Immature natural killer cell (primary cell): ENCODE measurements around the gene ZCCHC13. TPM values are rescaled to one million over a fixed set of nuclear protein-coding genes. Genes with fewer than 3 reads are reported as not detected.
"Not testable (repeated sequence)": the region's sequence is repeated elsewhere in the genome, so short reads cannot be mapped to it uniquely, and the experiment has no call there.

Experiments used
- DNase-seq, 3 donors: peaks; one replicate each; pipeline ENCODE4 v3.0.0; 2022; ENCODE audit warnings: mixed read lengths in 1 of 3
- H3K27ac Mint-ChIP-seq, 6 donors: one replicate each; pipeline ENCODE4 v1.8.0; 2020; ENCODE audit warnings: mixed read lengths in 6 of 6, mild to moderate bottlenecking in 5 of 6, inconsistent platforms in 4 of 6, moderate library complexity in 3 of 6
- H3K27me3 Mint-ChIP-seq, 3 donors: one replicate each; pipeline ENCODE4 v1.8.0; 2020 to 2021; ENCODE audit warnings: low read depth in 3 of 3, mild to moderate bottlenecking in 3 of 3, mixed read lengths in 3 of 3, moderate library complexity in 3 of 3, inconsistent platforms in 1 of 3
- H3K36me3 Mint-ChIP-seq, 3 donors: one replicate each; pipeline ENCODE4 v1.8.0; 2020; ENCODE audit warnings: mixed read lengths in 3 of 3, inconsistent platforms in 2 of 3, mild to moderate bottlenecking in 2 of 3
- H3K4me1 Mint-ChIP-seq, 2 donors: one replicate each; pipeline ENCODE4 v1.8.0; 2020; ENCODE audit warnings: inconsistent platforms in 2 of 2, mild to moderate bottlenecking in 2 of 2, mixed read lengths in 2 of 2, moderate library complexity in 1 of 2
- H3K4me3 Mint-ChIP-seq, 5 donors: one replicate each; pipeline ENCODE4 v1.8.0; 2020; ENCODE audit warnings: mild to moderate bottlenecking in 5 of 5, mixed read lengths in 5 of 5, inconsistent platforms in 3 of 5, moderate library complexity in 3 of 5
- H3K9me3 Mint-ChIP-seq, 6 donors: one replicate each; pipeline ENCODE4 v1.8.0; 2020; ENCODE audit warnings: mild to moderate bottlenecking in 6 of 6, mixed read lengths in 6 of 6, inconsistent platforms in 4 of 6, moderate library complexity in 3 of 6
- polyA plus RNA-seq, 3 donors: library from polyadenylated mRNA; unstranded; fragments of 300-500 nt; fragmentation: Illumina TruSeq; gene quantifications; one replicate each; pipeline ENCODE4 v1.2.3, GENCODE V29; 2021

The ZCCHC13 gene
- polyA plus RNA-seq, result not detected

DNA sequence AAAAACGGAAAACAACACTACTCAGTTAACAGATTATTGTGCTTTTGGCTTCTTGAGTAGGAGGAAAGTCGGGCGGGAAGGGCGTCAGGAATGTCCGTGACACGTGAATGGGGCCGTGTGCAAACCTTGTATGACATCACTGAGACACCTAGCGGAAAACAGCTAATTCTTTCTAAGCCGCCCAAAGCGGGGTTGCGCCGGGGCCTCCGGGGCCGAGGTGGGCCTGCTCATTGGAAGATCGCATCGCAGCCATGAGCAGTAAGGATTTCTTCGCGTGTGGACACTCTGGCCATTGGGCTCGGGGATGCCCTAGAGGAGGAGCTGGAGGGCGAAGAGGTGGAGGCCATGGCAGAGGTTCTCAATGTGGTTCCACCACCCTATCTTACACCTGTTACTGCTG is at the start of gene ZCCHC13:
ZCCHC13 (plus strand) TSS at position 165 of the 400 bp plus-strand sequence; CDS start at position 252, 87 bp downstream.
- DNase-seq, result no peak
- no peak within 1 kb of the TSS for H3K27ac Mint-ChIP-seq
- H3K4me1 Mint-ChIP-seq, result no peaks in the 10 kb centered on the region
- no peaks in the 10 kb centered on the region for H3K36me3 Mint-ChIP-seq
- H3K27me3 Mint-ChIP-seq, result peaks cover 0 to 6% (median 2%) of the 10 kb centered on the region in 3 donors
- no peak within 1 kb of the TSS for H3K4me3 Mint-ChIP-seq
- H3K9me3 Mint-ChIP-seq, result no peaks in the 10 kb centered on the region

DNA sequence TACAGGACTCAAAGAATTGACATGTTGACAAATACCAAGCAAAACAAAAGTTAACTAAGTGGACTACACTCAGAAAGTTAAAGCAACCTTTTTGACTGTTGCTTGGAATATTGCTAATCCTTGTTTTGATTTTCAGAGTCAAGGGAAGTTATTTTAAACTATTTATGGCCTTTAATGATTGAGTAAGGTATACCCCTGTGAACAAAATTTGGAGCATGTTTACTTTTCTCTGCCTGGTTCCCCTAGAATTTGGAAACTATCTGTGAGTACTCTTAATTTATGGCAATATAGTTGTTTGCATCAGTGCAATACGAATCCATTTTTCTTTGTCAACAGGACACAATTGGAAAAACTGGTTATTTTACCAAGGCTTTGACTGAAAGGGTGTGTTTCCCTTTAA is 45.9 kb upstream of the ZCCHC13 start:
- not testable (repeated sequence) for H3K36me3 Mint-ChIP-seq, H3K9me3 Mint-ChIP-seq, DNase-seq, H3K27me3 Mint-ChIP-seq, H3K4me1 Mint-ChIP-seq, H3K4me3 Mint-ChIP-seq, H3K27ac Mint-ChIP-seq

DNA sequence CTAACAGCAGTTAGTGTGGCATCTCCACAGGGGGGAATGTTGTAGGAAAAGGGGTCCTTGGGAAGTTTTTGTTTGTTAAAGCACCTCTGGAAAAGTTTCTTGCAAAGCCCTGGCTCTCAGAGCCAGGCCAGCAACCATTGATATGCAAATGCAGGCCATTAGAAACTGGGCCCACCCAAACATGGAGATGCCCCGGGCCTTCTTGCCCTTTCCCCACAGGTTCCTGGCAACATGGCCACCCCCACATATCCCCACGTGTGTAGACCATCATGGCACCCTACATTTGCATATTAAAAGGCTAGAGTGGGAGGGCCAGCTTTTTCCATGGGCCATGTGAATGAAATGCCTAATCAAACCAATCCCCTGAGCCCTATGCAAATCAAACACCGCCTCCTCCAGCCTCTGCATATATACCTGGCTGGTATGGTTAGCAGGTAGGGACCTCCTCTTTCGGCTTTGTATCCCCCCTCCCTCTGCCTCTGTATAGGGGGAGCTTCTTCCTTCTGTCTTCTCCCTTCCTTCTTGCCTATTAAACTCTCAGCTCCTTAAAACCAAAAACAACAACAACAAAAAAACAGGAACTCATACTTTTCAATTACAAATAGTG is 44.0 kb upstream of the ZCCHC13 start:
- DNase-seq, result no peak
- Mint-ChIP-seq H3K4me3 (no peak overlapping the region), H3K27ac (no peak overlapping the region), H3K27me3 (no peaks in the 10 kb centered on the region), H3K9me3 (no peaks in the 10 kb centered on the region), H3K36me3 (peaks cover 0 to 7% (median 4%) of the 10 kb centered on the region in 3 donors), H3K4me1 (peaks cover 0 to 2% of the 10 kb centered on the region in 2 donors)

DNA sequence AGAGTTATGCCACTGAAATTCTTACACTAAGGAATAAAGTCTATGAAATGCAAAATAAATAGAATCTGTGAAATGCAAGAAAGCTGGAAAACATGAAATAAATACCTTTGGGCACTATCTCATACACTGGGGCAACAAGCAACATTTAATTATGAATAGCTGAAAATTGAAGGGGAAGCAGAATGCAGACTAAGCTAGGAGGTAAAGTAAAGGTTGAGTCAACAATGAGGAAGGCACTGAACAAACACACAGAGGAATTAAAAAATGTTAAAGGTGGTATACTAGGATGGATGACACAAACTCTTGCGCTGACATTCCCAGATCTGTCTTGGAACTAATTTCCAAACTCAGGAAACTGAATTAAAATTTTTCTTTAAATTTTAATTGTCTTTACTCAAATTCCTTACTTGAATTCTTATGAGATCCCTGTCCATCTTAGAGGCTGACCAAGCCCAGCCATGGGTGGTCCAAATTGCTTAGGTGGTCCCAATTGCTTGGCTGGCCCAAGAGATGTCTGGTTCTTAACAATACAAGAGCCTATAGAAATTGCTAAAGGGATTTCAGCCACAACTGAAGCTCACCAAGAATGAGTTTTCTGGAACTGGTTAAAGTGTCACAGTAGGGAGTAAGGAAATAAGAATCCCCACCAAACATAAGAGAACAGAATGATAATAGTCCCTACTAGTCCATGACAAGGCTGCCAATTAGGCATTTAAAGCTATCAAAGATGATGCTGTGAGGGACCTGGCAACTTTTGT is 41.3 kb upstream of the ZCCHC13 start:
- Mint-ChIP-seq H3K4me1 (peaks cover 0 to 2% of the 10 kb centered on the region in 2 donors), H3K4me3 (no peak overlapping the region), H3K9me3 (no peaks in the 10 kb centered on the region), H3K36me3 (peaks cover 0 to 7% (median 4%) of the 10 kb centered on the region in 3 donors), H3K27ac (peak overlapping the region in 1 of 6 donors; percentile 78), H3K27me3 (no peaks in the 10 kb centered on the region)
- DNase-seq, result no peak

DNA sequence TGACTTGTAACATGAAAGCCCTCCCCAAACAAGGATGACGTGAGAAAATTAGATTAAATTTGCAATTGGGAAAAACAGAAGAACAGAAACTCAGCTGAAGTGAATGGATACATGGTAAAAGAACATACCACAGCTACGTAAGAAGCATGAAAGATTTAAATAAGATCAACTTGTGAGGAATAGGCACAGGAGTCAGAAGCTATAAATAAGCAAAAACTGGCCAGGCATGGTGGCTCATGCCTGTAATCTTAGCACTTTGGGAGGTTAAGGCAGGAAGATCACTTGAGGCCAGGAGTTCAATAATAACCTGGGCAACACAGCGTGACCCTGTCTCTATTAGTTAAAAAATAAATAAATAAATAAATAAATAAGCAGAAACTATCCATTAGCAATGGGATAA is 33.6 kb upstream of the ZCCHC13 start:
- Mint-ChIP-seq H3K4me3 (no peak overlapping the region), H3K36me3 (peaks cover 0 to 6% (median 3%) of the 10 kb centered on the region in 3 donors), H3K27ac (no peak overlapping the region), H3K27me3 (peaks cover 0 to 2% (median 2%) of the 10 kb centered on the region in 3 donors), H3K9me3 (no peaks in the 10 kb centered on the region), H3K4me1 (peaks cover 0 to 5% of the 10 kb centered on the region in 2 donors)
- DNase-seq, result no peak

DNA sequence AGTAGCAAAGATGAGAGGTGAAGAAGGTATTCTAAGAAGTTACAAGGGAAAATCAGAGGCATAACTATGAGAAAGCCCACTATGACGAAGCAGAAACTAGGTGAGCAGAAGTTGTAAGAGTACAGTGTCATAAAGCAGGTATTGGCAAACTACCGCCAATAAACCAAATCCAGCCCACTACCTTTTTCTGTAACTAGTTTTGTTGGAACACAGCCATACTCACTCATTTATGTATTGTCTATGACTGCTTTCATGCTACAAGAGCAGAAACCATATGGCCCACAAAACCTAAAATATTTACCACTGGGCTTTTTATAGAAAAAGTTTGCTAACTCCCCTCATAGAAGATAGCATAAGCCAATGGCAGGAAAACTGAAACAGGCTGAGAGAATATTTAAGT is 31.8 kb upstream of the ZCCHC13 start:
- no peaks in the 10 kb centered on the region for H3K9me3 Mint-ChIP-seq
- peaks cover 0 to 5% of the 10 kb centered on the region in 2 donors for H3K4me1 Mint-ChIP-seq
- peak overlapping the region in 1 of 6 donors; percentile 54 for H3K27ac Mint-ChIP-seq
- H3K4me3 Mint-ChIP-seq, result no peak overlapping the region
- DNase-seq, result no peak
- peaks cover 0 to 5% (median 2%) of the 10 kb centered on the region in 3 donors for H3K27me3 Mint-ChIP-seq
- peaks cover 3 to 12% (median 4%) of the 10 kb centered on the region in 3 donors for H3K36me3 Mint-ChIP-seq

DNA sequence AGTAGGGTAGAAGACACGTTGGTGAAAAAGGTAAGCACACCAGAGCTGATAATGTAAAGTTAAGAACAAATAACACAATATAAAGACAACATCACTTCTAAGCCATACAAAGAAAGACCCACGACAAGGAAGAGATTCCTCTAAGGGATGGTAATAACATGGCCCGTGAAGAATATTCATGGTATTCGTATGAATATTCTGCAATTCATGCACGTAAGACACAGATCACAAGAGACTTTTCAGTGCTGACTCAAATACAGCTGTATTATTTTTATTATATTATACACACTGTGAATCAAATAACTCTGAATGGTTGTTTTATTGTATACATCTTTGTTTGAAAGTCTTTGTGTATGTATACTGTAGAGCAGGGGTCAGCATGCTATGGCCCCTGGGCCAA is 29.5 kb upstream of the ZCCHC13 start:
- H3K36me3 Mint-ChIP-seq, result peaks cover 3 to 10% (median 7%) of the 10 kb centered on the region in 3 donors
- H3K9me3 Mint-ChIP-seq, result no peaks in the 10 kb centered on the region
- DNase-seq, result no peak
- H3K27me3 Mint-ChIP-seq, result peaks cover 0 to 3% (median 2%) of the 10 kb centered on the region in 3 donors
- no peak overlapping the region for H3K4me3 Mint-ChIP-seq
- no peak overlapping the region for H3K27ac Mint-ChIP-seq
- no peaks in the 10 kb centered on the region for H3K4me1 Mint-ChIP-seq

DNA sequence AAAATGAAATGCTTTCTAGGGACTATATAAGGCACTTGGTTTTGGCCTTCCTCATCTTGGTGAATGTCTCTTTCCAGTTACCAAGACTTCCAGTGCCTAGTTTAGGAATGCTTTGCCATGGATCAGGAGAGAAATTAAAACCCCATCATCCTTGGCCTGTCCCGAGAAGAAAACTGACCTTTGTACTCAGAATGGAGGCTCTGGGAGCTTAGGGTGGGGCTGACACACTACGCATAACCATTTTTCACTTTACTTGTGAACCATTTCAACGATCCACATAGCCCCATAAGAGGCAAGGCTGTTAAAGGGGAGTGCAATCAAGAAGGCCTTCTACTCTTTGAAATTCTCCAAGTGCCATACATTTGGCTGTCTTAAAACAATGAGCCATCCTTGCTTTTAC is 26.7 kb upstream of the ZCCHC13 start:
- Mint-ChIP-seq H3K36me3 (peaks cover 3 to 14% (median 7%) of the 10 kb centered on the region in 3 donors), H3K27me3 (peaks cover 0 to 3% (median 0%) of the 10 kb centered on the region in 3 donors), H3K4me3 (no peak overlapping the region), H3K9me3 (no peaks in the 10 kb centered on the region), H3K27ac (no peak overlapping the region), H3K4me1 (peaks cover under 1 to 9% of the 10 kb centered on the region in 2 donors)
- DNase-seq, result no peak

DNA sequence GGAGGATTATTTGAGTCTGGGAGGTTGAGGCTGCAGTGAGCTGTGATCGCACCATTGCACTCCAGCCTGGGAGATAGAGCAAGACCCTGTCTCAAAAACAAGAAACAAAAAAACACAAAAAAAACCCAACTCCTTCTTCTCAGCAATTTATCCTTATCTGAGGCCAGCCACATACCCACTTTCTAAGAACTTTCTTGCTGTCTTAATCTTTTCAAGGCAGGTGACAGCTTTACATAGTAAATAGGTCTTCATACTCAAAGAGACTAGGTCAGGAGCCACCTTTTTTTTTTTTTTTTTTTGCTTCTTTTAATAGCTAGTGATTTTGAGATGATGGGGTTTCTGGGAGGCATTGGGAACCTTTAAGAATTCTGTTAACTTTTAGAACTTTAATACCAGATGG is 26.1 kb upstream of the ZCCHC13 start:
- peaks cover 3 to 14% (median 7%) of the 10 kb centered on the region in 3 donors for H3K36me3 Mint-ChIP-seq
- H3K27ac Mint-ChIP-seq, result no peak overlapping the region
- DNase-seq, result no peak
- H3K4me1 Mint-ChIP-seq, result peaks cover 1 to 10% of the 10 kb centered on the region in 2 donors
- no peak overlapping the region for H3K4me3 Mint-ChIP-seq
- H3K27me3 Mint-ChIP-seq, result peaks cover 0 to 3% (median 0%) of the 10 kb centered on the region in 3 donors
- no peaks in the 10 kb centered on the region for H3K9me3 Mint-ChIP-seq

DNA sequence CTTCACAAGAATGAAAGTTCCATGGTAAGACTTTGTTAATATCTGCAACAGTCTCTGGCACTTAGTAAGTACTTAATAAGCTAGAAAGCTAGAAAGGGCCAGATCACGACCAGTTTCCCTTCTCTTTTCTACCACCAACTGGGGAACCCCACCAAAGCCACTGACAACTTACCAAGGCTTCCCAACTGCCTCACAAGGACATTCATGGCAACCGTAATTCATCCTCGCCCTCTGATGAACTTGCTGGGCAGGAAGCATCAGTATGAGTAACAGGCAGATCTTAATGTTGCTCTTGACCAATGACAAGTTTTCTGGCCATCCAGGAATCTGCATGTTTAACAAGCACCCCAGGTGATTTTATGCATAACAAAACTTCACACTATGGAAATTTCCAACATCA is 23.2 kb upstream of the ZCCHC13 start:
- no peaks in the 10 kb centered on the region for H3K9me3 Mint-ChIP-seq
- peaks cover 0 to 4% (median 2%) of the 10 kb centered on the region in 3 donors for H3K27me3 Mint-ChIP-seq
- H3K4me1 Mint-ChIP-seq, result peaks cover 1 to 20% of the 10 kb centered on the region in 2 donors
- H3K27ac Mint-ChIP-seq, result peak overlapping the region in 1 of 6 donors; percentile 35
- DNase-seq, result no peak
- peaks cover under 1 to 14% (median 4%) of the 10 kb centered on the region in 3 donors for H3K36me3 Mint-ChIP-seq
- H3K4me3 Mint-ChIP-seq, result no peak overlapping the region

DNA sequence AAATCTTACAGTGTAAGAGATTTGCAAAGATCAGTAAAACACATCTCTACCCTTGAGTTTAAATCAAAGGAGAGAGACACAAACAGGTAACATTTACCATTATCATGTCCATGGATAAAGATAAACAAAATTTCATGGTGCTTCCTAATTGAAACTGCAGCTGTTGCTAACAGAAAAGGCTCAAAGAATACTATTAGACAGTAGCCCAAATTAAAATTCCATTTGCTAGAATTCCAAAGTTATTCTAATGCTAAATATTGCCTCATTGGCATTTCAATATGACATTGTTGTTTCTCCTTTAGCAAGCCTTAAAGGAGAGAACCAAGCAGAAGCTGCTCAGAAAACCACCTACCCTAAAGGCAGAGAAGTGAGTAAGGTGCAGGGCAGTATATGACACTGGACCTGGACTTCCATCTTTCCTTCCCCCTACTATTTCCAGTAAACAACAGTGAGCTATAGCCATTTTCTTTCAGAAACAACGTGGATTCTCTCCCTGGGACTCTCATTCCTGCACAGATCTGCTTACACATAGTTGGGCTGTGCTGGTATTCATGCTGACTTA is 19.5 kb upstream of the ZCCHC13 start:
- peaks cover 0 to 5% (median 3%) of the 10 kb centered on the region in 3 donors for H3K36me3 Mint-ChIP-seq
- DNase-seq, result no peak
- H3K4me1 Mint-ChIP-seq, result peaks cover 13 to 41% of the 10 kb centered on the region in 2 donors
- no peak overlapping the region for H3K27ac Mint-ChIP-seq
- peaks cover 0 to 5% (median 3%) of the 10 kb centered on the region in 3 donors for H3K27me3 Mint-ChIP-seq
- H3K4me3 Mint-ChIP-seq, result no peak overlapping the region
- no peaks in the 10 kb centered on the region for H3K9me3 Mint-ChIP-seq

DNA sequence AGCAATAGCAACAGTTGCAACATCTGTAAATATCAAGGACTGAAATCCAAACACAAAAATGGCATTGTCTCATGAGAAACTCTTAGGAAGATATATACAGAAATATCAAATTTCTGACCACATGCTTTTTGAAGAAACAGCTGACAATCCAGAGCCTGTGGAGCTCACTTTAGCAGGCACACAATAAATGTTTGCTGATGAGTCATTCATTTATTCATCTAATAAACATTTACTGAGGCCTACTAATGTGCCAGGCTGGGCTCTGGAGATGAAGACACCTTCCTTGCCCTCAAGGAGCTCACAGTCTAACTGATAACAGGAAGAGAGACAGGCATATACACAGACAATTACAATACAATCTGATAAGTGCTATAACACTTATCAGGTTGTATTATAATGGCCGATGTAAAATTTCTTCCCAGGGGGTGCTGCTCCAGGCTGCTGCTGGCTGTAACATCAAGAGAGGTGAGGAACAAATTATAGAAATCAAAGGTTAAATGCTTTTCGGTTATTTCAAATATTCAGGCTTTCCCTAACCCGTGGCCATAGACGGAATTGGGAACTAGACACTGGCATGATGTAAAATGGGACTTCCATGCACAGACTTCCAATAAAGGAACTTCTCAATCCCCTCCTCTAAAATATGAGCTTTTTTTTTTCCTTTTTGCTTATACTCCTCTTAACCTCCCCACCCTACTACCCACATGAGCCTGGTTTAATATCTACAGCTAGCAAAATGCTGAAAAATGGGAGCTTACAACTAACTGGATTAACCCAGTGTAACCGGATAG is 16.8 kb upstream of the ZCCHC13 start:
- peaks cover 2 to 7% (median 3%) of the 10 kb centered on the region in 3 donors for H3K27me3 Mint-ChIP-seq
- no peaks in the 10 kb centered on the region for H3K9me3 Mint-ChIP-seq
- H3K36me3 Mint-ChIP-seq, result peaks cover 0 to 5% (median 0%) of the 10 kb centered on the region in 3 donors
- H3K4me3 Mint-ChIP-seq, result no peak overlapping the region
- H3K4me1 Mint-ChIP-seq, result peaks cover 21 to 52% of the 10 kb centered on the region in 2 donors
- no peak overlapping the region for H3K27ac Mint-ChIP-seq
- no peak for DNase-seq

DNA sequence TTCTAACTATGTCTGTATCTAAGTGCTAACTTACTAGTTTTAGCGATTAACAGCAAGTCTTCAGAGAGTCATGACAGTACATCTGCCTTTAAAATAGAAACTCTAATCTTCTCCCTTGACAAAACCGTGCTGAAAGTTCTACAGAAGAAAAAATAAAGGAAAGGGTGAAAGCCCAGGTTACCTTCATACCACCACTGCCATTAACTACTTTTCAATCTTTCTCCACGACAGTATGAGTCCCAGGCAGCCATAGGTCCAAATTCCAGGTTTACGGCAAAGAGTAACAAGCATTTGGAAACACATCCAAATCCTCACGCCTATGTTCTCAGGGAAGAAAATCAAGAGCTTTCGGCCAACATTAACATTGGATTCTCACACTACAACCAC is 12.4 kb upstream of the ZCCHC13 start:
- H3K9me3 Mint-ChIP-seq, result no peaks in the 10 kb centered on the region
- peak in 1 of 3 donors; percentile 1 for DNase-seq
- H3K4me1 Mint-ChIP-seq, result peaks cover 23 to 45% of the 10 kb centered on the region in 2 donors
- H3K4me3 Mint-ChIP-seq, result peak overlapping the region; percentile 91 to 98 (median 96)
- peaks cover 7 to 13% (median 9%) of the 10 kb centered on the region in 3 donors for H3K27me3 Mint-ChIP-seq
- H3K27ac Mint-ChIP-seq, result peak overlapping the region; percentile 89 to 97 (median 94)
- no peaks in the 10 kb centered on the region for H3K36me3 Mint-ChIP-seq
